HepG2 (cell line): ENCODE data around the gene MYO18A. TPM values are rescaled to one million over a fixed set of nuclear protein-coding genes. Genes with fewer than 3 reads are reported as not detected.

ENCODE experiments used
- ATF2 ChIP-seq: sonication (generic); formaldehyde crosslinking; IDR thresholded peaks from 2 replicates; pipeline ENCODE4 v1.4.0; 2020; ENCODE audit warnings: missing genetic modification reagents
- HMGXB3 ChIP-seq: sonication (generic); formaldehyde crosslinking; IDR thresholded peaks from 2 replicates; pipeline ENCODE4 v1.4.0; 2020; ENCODE audit warnings: missing genetic modification reagents, borderline replicate concordance
- HOXA7 ChIP-seq: sonication (generic); formaldehyde crosslinking; IDR thresholded peaks from 2 replicates; pipeline ENCODE4 v1.8.1; 2022; ENCODE audit warnings: mild to moderate bottlenecking, missing genetic modification reagents, moderate library complexity
- KMT2A ChIP-seq: sonication (generic); formaldehyde crosslinking; IDR thresholded peaks from 2 replicates; pipeline ENCODE4 v1.4.0; 2020; ENCODE audit warnings: missing genetic modification reagents
- NBN ChIP-seq: fragments of 450-650 bp; conservative IDR thresholded peaks from 2 replicates; pipeline ENCODE4 v1.6.1; 2017
- POLR2AphosphoS5 ChIP-seq: IDR thresholded peaks from 2 replicates; pipeline ENCODE4 v1.6.1; 2012; ENCODE audit warnings: low read depth, low read length
- RELA ChIP-seq: sonication (generic); formaldehyde crosslinking; IDR thresholded peaks from 2 replicates; pipeline ENCODE4 v1.4.0; 2020; ENCODE audit warnings: missing genetic modification reagents
- TARDBP ChIP-seq: sonication (generic); formaldehyde crosslinking; IDR thresholded peaks from 2 replicates; pipeline ENCODE4 v1.8.0; 2022; ENCODE audit warnings: mild to moderate bottlenecking, missing genetic modification reagents
- ZNF160 ChIP-seq: sonication (generic); formaldehyde crosslinking; IDR thresholded peaks from 2 replicates; pipeline ENCODE4 v1.8.0; 2022; ENCODE audit warnings: mild to moderate bottlenecking, inconsistent platforms, missing genetic modification reagents
- ZNF263 ChIP-seq: sonication (generic); formaldehyde crosslinking; IDR thresholded peaks from 2 replicates; pipeline ENCODE4 v1.4.0; 2020; ENCODE audit warnings: missing genetic modification reagents
- ZNF460 ChIP-seq: sonication (generic); formaldehyde crosslinking; IDR thresholded peaks from 2 replicates; pipeline ENCODE4 v1.5.1; 2020; ENCODE audit warnings: missing genetic modification reagents, mild to moderate bottlenecking, borderline replicate concordance
- ZNF703 ChIP-seq: sonication (generic); formaldehyde crosslinking; IDR thresholded peaks from 2 replicates; pipeline ENCODE4 v1.5.1; 2020; ENCODE audit warnings: missing genetic modification reagents, mild to moderate bottlenecking, moderate library complexity, borderline replicate concordance
- ZNF816 ChIP-seq: sonication (generic); formaldehyde crosslinking; IDR thresholded peaks from 2 replicates; pipeline ENCODE4 v1.8.0; 2022; ENCODE audit warnings: missing genetic modification reagents, mild to moderate bottlenecking, borderline replicate concordance
- polyA plus RNA-seq, 8 experiments: library from polyadenylated mRNA; depleted of rRNA in 3 of 8; stranded (reverse) in 7 of 8; unstranded in 1 of 8; fragments of >200 nt; fragmentation: Illumina TruSeq in 4 of 8; extraction: Trizol in 4 of 8; gene quantifications; 2 replicates each; pipeline versions ENCODE4 v1.2.1 to v1.2.3, GENCODE V29; 2011 to 2016; ENCODE audit warnings: low read depth in 4 of 8, missing spikeins in 1 of 8, mixed read lengths in 1 of 8; ENCODE audit not compliant: insufficient read depth in 1 of 8
- total RNA-seq, 5 experiments: library from RNA; depleted of rRNA; stranded (reverse); fragments of >200 nt; fragmentation: Illumina TruSeq; extraction: Trizol; gene quantifications; 2 replicates each; pipeline ENCODE4 v1.2.3, GENCODE V29; 2016; ENCODE audit warnings: low read depth in 1 of 5
- TF ChIP-seq, protein P1 (sequence below): sonication (generic); formaldehyde crosslinking; IDR thresholded peaks from 2 replicates; pipeline ENCODE4 v1.4.0; 2020; ENCODE audit warnings: mild to moderate bottlenecking, missing genetic modification reagents
- TF ChIP-seq, protein P2 (sequence below): sonication (generic); formaldehyde crosslinking; IDR thresholded peaks from 2 replicates; pipeline ENCODE4 v1.5.1; 2020; ENCODE audit warnings: missing genetic modification reagents, mild to moderate bottlenecking, borderline replicate concordance
- TF ChIP-seq, protein P3 (sequence below): sonication (generic); formaldehyde crosslinking; IDR thresholded peaks from 2 replicates; pipeline ENCODE4 v1.4.0; 2020; ENCODE audit warnings: missing genetic modification reagents, mild to moderate bottlenecking, borderline replicate concordance

The MYO18A gene
- total and polyA plus RNA-seq, 2 of the 13 experiments (the other 11 are each of a cell fraction or from before 2014, with no cell fraction given), result 16.8 to 24.8 TPM

GRCh38 chr17:29179232-29180033 is 765 bp downstream of the MYO18A start (continued):
- TF ChIP-seq RELA (CRISPR knock-in tag), result no peak
- TF ChIP-seq KMT2A (CRISPR knock-in tag), result no peak
- no peak for TF ChIP-seq ZNF703 (CRISPR knock-in tag)
- peak; percentile 81 for TF ChIP-seq ZNF263 (CRISPR knock-in tag)
- TF ChIP-seq NBN, result no peak
- no peak; the same call in 1 of the 2 replicates for TF ChIP-seq HMGXB3 (CRISPR knock-in tag)
- TF ChIP-seq POLR2AphosphoS5, result peak; percentile 92
- TF ChIP-seq ZNF160 (CRISPR knock-in tag), result no peak
- no peak for TF ChIP-seq ZNF460
- TF ChIP-seq, protein P1, sequence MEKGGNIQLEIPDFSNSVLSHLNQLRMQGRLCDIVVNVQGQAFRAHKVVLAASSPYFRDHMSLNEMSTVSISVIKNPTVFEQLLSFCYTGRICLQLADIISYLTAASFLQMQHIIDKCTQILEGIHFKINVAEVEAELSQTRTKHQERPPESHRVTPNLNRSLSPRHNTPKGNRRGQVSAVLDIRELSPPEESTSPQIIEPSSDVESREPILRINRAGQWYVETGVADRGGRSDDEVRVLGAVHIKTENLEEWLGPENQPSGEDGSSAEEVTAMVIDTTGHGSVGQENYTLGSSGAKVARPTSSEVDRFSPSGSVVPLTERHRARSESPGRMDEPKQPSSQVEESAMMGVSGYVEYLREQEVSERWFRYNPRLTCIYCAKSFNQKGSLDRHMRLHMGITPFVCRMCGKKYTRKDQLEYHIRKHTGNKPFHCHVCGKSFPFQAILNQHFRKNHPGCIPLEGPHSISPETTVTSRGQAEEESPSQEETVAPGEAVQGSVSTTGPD (CRISPR knock-in tag), result no peak
- TF ChIP-seq, protein P2, sequence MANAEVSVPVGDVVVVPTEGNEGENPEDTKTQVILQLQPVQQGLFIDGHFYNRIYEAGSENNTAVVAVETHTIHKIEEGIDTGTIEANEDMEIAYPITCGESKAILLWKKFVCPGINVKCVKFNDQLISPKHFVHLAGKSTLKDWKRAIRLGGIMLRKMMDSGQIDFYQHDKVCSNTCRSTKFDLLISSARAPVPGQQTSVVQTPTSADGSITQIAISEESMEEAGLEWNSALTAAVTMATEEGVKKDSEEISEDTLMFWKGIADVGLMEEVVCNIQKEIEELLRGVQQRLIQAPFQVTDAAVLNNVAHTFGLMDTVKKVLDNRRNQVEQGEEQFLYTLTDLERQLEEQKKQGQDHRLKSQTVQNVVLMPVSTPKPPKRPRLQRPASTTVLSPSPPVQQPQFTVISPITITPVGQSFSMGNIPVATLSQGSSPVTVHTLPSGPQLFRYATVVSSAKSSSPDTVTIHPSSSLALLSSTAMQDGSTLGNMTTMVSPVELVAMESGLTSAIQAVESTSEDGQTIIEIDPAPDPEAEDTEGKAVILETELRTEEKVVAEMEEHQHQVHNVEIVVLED (CRISPR knock-in tag), result peak; percentile 18; the same call in 1 of the 2 replicates
- peak; percentile 36; the same call in 1 of the 2 replicates for TF ChIP-seq TARDBP (CRISPR knock-in tag)
- no peak for TF ChIP-seq ZNF816
- TF ChIP-seq, protein P3, sequence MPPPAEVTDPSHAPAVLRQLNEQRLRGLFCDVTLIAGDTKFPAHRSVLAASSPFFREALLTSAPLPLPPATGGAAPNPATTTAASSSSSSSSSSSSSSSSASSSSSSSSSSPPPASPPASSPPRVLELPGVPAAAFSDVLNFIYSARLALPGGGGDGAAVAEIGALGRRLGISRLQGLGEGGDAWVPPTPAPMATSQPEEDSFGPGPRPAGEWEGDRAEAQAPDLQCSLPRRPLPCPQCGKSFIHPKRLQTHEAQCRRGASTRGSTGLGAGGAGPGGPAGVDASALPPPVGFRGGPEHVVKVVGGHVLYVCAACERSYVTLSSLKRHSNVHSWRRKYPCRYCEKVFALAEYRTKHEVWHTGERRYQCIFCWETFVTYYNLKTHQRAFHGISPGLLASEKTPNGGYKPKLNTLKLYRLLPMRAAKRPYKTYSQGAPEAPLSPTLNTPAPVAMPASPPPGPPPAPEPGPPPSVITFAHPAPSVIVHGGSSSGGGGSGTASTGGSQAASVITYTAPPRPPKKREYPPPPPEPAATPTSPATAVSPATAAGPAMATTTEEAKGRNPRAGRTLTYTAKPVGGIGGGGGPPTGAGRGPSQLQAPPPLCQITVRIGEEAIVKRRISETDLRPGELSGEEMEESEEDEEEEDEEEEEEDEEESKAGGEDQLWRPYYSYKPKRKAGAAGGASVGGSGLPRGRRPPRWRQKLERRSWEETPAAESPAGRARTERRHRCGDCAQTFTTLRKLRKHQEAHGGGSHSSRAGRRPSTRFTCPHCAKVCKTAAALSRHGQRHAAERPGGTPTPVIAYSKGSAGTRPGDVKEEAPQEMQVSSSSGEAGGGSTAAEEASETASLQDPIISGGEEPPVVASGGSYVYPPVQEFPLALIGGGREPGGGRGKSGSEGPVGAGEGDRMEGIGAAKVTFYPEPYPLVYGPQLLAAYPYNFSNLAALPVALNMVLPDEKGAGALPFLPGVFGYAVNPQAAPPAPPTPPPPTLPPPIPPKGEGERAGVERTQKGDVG, result no peak
- TF ChIP-seq HOXA7, result no peak
- TF ChIP-seq ATF2 (CRISPR knock-in tag), result no peak
